Adipose tissue (tissue), 3 donors: ENCODE results near the gene LAMA3. TPM values are rescaled to one million over a fixed set of nuclear protein-coding genes. Genes with fewer than 3 reads are reported as not detected.

Experiments used
- H3K27ac ChIP-seq: one replicate; pipeline ENCODE4 v1.5.1; 2013; ENCODE audit warnings: low read depth, low read length
- WGBS, 3 donors: extraction: QIAGEN DNeasy Blood & Tissue Kit; methylation state at CpG; one replicate each; pipeline ENCODE4 v1.1.7; 2013; 5-methylcytosine and 5-hydroxymethylcytosine counted together
- polyA plus RNA-seq, 3 donors: library from polyadenylated mRNA; stranded (reverse); fragments of 200-250 nt; gene quantifications; one replicate each; pipeline ENCODE4 v1.2.3, GENCODE V29; 2013
- donor health status: healthy with polysubstance abuse.
- donor health status: Bipolar disorder and iron deficiency.
- donor health status: healthy.

Gene LAMA3
- polyA plus RNA-seq, 3 donors: 2.1 to 20.8 (median 6.2) TPM

DNA sequence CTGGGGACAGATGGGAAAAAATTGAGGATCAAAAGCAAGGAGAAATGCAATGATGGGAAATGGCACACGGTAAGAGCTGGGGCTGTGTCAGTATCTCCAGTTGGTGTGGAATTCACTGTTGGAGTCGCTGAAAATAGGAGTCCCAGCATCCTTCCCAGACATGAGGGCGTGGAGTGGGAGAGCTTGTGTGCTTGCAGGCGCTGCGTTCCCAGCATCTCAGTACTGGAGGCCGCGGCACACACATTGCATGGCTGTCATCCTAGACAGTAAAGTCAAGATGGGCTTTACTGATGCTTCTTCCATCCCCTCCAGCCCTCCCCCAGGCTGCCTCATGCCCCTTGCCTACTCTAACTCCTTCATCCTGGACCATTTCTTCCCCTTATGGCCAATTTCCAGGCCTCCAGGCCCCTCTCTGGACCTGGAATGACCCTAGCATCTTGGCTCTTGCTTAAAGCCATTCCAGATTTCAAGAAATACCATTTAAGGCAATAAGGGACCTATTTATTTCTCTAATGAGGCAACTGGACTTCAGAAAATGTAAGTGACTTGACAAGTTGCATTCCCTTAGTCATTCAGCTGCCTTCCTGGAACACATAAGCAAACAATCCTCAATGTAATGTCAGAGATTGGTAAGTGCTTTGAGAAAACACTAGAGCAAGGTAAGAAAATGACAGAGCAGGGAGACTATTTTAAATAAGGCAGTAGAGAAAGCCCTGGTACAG, 254.8 kb downstream of the LAMA3 start:
- no peak overlapping the region for H3K27ac ChIP-seq
- WGBS, 3 donors: 90 to 96% (median 95%) methylated on average over 7 of the region's 7 CpGs

DNA sequence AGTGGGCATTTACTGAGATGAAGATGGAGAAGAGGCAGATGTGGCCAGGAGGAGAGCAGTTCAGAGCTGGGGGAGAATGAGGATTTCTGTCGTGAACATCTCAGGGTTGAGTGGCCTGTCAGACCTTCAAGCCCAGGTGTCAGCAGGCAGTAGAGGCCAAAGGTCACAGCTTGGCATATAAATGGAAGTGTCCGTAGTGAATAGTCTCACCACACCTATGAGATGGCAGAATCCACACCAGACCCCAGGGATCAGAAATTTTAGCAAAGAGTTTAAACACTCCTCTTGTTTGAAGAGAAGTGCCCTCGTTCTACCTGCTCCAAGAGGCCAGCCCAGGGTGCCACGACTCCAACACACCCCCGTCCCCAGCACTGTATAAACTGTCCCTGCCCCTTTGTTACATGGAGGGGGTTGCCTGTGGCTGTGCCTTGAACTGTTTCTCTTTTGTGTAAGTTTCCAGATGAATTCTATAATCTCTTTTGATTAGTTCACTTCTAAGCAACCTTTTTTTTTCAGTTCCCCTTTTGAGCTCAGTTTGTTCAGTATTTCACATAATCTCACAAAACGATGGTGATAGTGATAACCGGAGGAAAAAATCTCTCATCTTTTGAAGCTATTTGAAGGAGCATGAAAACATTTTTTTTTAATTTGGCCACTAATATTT, 256.3 kb downstream of the LAMA3 start:
- H3K27ac ChIP-seq: no peak overlapping the region
- 87 to 89% (median 88%) methylated on average over 7 of the region's 7 CpGs for WGBS, 3 donors

GRCh38 chr18:23949863-23950262, 260.6 kb downstream of the LAMA3 start:
- WGBS, 3 donors: 85 to 88% (median 85%) methylated on average over 5 of the region's 5 CpGs

GRCh38 chr18:23950644-23951043, 261.4 kb downstream of the LAMA3 start:
- 89 to 93% (median 91%) methylated on average over 3 of the region's 3 CpGs for WGBS, 3 donors
- H3K27ac ChIP-seq: no peak overlapping the region

More at GRCh38 chr18:23949863-23950262, 260.6 kb downstream of the LAMA3 start:
- no peak overlapping the region for H3K27ac ChIP-seq

DNA sequence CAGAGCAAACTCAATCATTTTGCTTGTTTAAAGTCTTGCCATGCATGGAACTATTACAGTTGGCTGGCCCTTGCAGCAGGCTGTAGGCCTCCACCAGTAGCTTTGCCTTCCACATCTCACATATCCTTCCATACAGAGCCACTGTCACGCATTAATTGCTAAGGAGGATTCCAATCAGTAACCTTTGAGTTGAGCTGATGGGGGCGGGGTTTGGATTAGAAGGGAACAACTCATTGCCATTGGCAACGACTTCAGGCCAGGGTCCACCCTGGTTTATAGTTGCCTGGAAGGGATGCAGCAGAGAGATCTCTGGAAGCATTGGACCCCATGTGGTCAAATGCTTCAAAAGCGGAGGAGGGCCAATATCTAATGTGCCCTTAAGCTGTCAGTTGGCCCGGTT, 262.0 kb downstream of the LAMA3 start:
- WGBS, 3 donors: 88 to 93% (median 90%) methylated on average over 5 of the region's 5 CpGs

GRCh38 chr18:23953984-23954383, 264.7 kb downstream of the LAMA3 start:
- no peak overlapping the region for H3K27ac ChIP-seq
- WGBS, 3 donors: 93 to 96% (median 96%) methylated on average over 2 of the region's 2 CpGs

More for the DNA sequence above, 262.0 kb downstream of the LAMA3 start:
- H3K27ac ChIP-seq: no peak overlapping the region

- H3K27ac ChIP-seq: no peak overlapping the region
- WGBS, 3 donors: 92 to 96% (median 93%) methylated on average over 5 of the region's 5 CpGs
Observed at GRCh38 chr18:23956483-23956882, 267.2 kb downstream of the LAMA3 start.

- 57 to 63% (median 59%) methylated on average over 10 of the region's 10 CpGs for WGBS, 3 donors
- no peak overlapping the region for H3K27ac ChIP-seq
Observed at GRCh38 chr18:23958036-23958435, 268.8 kb downstream of the LAMA3 start.

- H3K27ac ChIP-seq: no peak overlapping the region
- WGBS, 3 donors: 82 to 84% (median 82%) methylated on average over 3 of the region's 3 CpGs
Observed at GRCh38 chr18:23963443-23964165, 274.4 kb downstream of the LAMA3 start.

DNA sequence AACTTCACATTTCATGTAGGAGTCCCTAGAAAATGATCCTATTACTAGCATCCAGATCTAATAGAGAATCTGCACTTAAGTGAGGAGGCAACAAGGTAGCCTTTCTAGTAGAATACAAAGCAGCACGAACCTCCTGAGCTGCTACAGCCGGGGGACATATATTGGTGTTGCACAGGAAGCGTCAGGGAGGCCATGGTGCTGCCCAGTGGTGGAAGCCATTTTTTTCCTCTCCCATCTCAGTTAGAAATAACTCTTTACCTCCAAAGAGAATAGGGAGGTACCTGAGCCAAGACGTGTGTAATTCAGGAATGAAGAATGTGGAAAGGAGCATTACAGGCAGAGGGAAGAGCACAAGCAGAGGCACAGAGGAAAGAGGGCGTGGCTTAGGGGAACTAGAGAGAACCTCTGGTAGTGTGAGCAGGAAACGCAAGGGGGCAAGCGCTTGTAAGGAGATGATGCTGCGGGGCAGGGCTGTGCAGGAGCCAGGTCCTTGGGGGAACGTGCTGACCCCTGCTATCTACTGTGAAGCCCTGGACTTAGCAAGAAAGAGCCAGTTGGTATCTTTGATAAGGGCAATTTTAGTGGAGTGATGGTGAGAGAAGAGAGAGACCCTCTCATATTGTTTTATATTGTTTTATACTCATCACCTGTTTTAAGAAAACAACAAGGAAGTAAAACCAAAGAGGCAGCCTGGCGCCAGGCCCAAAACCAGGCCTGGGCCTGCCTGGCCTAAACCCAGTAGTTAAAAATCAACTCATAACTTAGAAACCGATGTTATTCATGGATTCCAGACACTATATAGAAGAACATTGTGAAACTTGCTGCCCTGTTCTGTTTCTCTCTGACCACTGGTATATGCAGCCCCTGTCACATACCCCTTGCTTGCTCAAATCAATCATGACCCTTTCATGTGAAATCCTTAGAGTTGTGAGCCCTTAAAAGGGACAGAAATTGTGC, 275.3 kb downstream of the LAMA3 start:
- H3K27ac ChIP-seq: no peak overlapping the region
- 83 to 92% (median 87%) methylated on average over 10 to 11 of the region's 11 CpGs for WGBS, 3 donors

DNA sequence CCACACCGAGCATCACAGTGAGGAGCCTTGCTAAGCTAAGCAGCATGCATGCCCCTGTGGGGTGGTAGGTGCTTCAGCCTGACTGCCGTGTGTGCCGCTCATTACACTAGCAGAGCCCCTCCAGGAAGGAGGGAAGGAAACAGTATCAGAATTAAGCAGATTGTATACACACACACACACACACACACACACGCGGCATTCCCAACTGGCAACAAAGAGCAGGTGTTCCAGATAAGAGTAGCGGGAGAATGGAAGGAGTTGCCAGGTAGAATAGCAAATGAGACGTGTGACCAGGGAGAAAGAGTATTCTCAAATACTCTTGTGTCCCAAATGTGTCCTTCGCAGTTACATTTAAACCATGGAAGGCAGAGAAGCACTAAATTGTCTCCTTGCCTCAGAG, 277.7 kb downstream of the LAMA3 start:
- no peak overlapping the region for H3K27ac ChIP-seq
- WGBS, 3 donors: 58 to 87% (median 86%) methylated on average over 8 of the region's 8 CpGs

GRCh38 chr18:23967321-23968089, 278.3 kb downstream of the LAMA3 start:
- H3K27ac ChIP-seq: no peak overlapping the region
- 66 to 88% (median 66%) methylated on average over 9 of the region's 9 CpGs for WGBS, 3 donors

GRCh38 chr18:23968638-23969604, 279.7 kb downstream of the LAMA3 start:
- 92 to 98% (median 97%) methylated on average over 4 of the region's 4 CpGs for WGBS, 3 donors
- no peak overlapping the region for H3K27ac ChIP-seq

GRCh38 chr18:23969664-23970063, 280.4 kb downstream of the LAMA3 start:
- H3K27ac ChIP-seq: no peak overlapping the region
- WGBS, 3 donors: 95 to 97% (median 95%) methylated on average over 6 of the region's 6 CpGs

GRCh38 chr18:23970161-23971096, 281.2 kb downstream of the LAMA3 start:
- no peak overlapping the region for H3K27ac ChIP-seq
- WGBS, 3 donors: 58 to 86% (median 65%) methylated on average over 7 of the region's 7 CpGs

GRCh38 chr18:23971097-23971440, 281.8 kb downstream of the LAMA3 start:
- no peak overlapping the region for H3K27ac ChIP-seq
- 80 to 89% (median 83%) methylated on average over 4 to 5 of the region's 5 CpGs for WGBS, 3 donors
